Measurements from ENCODE around the gene ARNT2.

- TF ChIP-seq POLR2A (IDR thresholded peaks at IDR 0.05; ENCODE audit: low read length) (no peak), GATA1 (IDR thresholded peaks at IDR 0.05; ENCODE audit: low read depth, low read length) (no peak)
These were observed 178.7 kb downstream of the ARNT2 start for GRCh38 chr15:80582816-80583423.
